ENCODE measurements around the gene CDKN2AIPNL.
A peak's percentile ranks its signal among the peaks of the same experiment; 100 is the strongest.
"Not testable (repeated sequence)": the region's sequence is repeated elsewhere in the genome, so short reads cannot be mapped to it uniquely, and the experiment has no call there.

CDKN2AIPNL gene

GRCh38 chr5:134437847-134438581 is 26.3 kb upstream of the CDKN2AIPNL start:
- DNase-seq: no peak

GRCh38 chr5:134437340-134437846 is 25.7 kb upstream of the CDKN2AIPNL start:
- DNase-seq: no peak

GRCh38 chr5:134436523-134437339 is 25.1 kb upstream of the CDKN2AIPNL start:
- DNase-seq: peak; percentile 50

GRCh38 chr5:134435560-134435959 is 23.9 kb upstream of the CDKN2AIPNL start:
- no peak for DNase-seq

- DNase-seq: no peak
Measured at GRCh38 chr5:134432677-134433359, 21.1 kb upstream of the CDKN2AIPNL start.

- no peak for DNase-seq
Measured at GRCh38 chr5:134432174-134432573, 20.5 kb upstream of the CDKN2AIPNL start.

- no peak for DNase-seq
Measured at GRCh38 chr5:134430001-134430569, 18.4 kb upstream of the CDKN2AIPNL start.

- no peak for DNase-seq
Measured at GRCh38 chr5:134427540-134428041, 15.9 kb upstream of the CDKN2AIPNL start.

GRCh38 chr5:134426361-134426760 is 14.7 kb upstream of the CDKN2AIPNL start:
- DNase-seq: no peak

GRCh38 chr5:134423376-134423775 is 11.7 kb upstream of the CDKN2AIPNL start:
- DNase-seq: no peak

- no peak for DNase-seq
Measured at GRCh38 chr5:134422791-134423365, 11.2 kb upstream of the CDKN2AIPNL start.

- DNase-seq: not testable (repeated sequence)
Measured at GRCh38 chr5:134421038-134421437, 9.4 kb upstream of the CDKN2AIPNL start.

- DNase-seq: no peak
Measured at GRCh38 chr5:134420343-134420742, 8.7 kb upstream of the CDKN2AIPNL start.

- no peak for DNase-seq
Measured at GRCh38 chr5:134418958-134419357, 7.3 kb upstream of the CDKN2AIPNL start.

GRCh38 chr5:134417707-134418106 is 6.0 kb upstream of the CDKN2AIPNL start:
- no peak for DNase-seq

GRCh38 chr5:134413046-134413445 is 1.4 kb upstream of the CDKN2AIPNL start:
- no peak for DNase-seq

GRCh38 chr5:134411228-134411545 is 494 bp downstream of the CDKN2AIPNL start:
- no peak for DNase-seq

GRCh38 chr5:134410822-134411221 is 859 bp downstream of the CDKN2AIPNL start:
- DNase-seq: no peak

GRCh38 chr5:134409321-134409720 is 2.4 kb downstream of the CDKN2AIPNL start:
- no peak for DNase-seq

GRCh38 chr5:134406390-134406789 is 5.3 kb downstream of the CDKN2AIPNL start:
- no peak for DNase-seq

- DNase-seq: no peak
Measured at GRCh38 chr5:134403951-134404350, 7.7 kb downstream of the CDKN2AIPNL start.

GRCh38 chr5:134398609-134399155 is 13.0 kb downstream of the CDKN2AIPNL start:
- DNase-seq: no peak

All from CD4-positive, alpha-beta T cell treated with Interleukin-6 for 4 hours (primary cell).